ENCODE results near the gene OLFML2A.

- TF ChIP-seq, protein P1, sequence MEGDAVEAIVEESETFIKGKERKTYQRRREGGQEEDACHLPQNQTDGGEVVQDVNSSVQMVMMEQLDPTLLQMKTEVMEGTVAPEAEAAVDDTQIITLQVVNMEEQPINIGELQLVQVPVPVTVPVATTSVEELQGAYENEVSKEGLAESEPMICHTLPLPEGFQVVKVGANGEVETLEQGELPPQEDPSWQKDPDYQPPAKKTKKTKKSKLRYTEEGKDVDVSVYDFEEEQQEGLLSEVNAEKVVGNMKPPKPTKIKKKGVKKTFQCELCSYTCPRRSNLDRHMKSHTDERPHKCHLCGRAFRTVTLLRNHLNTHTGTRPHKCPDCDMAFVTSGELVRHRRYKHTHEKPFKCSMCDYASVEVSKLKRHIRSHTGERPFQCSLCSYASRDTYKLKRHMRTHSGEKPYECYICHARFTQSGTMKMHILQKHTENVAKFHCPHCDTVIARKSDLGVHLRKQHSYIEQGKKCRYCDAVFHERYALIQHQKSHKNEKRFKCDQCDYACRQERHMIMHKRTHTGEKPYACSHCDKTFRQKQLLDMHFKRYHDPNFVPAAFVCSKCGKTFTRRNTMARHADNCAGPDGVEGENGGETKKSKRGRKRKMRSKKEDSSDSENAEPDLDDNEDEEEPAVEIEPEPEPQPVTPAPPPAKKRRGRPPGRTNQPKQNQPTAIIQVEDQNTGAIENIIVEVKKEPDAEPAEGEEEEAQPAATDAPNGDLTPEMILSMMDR (IDR thresholded peaks at IDR 0.05; ENCODE audit: poor library complexity, severe bottlenecking), result no peak
- no peak for TF ChIP-seq MXI1 (conservative IDR thresholded peaks at IDR 0.05; ENCODE audit: poor library complexity, severe bottlenecking)
- TF ChIP-seq EZH2 (IDR thresholded peaks at IDR 0.05; ENCODE audit: borderline replicate concordance, insufficient read depth, low read length, poor library complexity, severe bottlenecking), result no peak
- TF ChIP-seq RAD21 (conservative IDR thresholded peaks at IDR 0.05), result no peak
- no peak for TF ChIP-seq POLR2AphosphoS5 (IDR thresholded peaks at IDR 0.05)
- TF ChIP-seq, protein P2, sequence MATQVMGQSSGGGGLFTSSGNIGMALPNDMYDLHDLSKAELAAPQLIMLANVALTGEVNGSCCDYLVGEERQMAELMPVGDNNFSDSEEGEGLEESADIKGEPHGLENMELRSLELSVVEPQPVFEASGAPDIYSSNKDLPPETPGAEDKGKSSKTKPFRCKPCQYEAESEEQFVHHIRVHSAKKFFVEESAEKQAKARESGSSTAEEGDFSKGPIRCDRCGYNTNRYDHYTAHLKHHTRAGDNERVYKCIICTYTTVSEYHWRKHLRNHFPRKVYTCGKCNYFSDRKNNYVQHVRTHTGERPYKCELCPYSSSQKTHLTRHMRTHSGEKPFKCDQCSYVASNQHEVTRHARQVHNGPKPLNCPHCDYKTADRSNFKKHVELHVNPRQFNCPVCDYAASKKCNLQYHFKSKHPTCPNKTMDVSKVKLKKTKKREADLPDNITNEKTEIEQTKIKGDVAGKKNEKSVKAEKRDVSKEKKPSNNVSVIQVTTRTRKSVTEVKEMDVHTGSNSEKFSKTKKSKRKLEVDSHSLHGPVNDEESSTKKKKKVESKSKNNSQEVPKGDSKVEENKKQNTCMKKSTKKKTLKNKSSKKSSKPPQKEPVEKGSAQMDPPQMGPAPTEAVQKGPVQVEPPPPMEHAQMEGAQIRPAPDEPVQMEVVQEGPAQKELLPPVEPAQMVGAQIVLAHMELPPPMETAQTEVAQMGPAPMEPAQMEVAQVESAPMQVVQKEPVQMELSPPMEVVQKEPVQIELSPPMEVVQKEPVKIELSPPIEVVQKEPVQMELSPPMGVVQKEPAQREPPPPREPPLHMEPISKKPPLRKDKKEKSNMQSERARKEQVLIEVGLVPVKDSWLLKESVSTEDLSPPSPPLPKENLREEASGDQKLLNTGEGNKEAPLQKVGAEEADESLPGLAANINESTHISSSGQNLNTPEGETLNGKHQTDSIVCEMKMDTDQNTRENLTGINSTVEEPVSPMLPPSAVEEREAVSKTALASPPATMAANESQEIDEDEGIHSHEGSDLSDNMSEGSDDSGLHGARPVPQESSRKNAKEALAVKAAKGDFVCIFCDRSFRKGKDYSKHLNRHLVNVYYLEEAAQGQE (IDR thresholded peaks at IDR 0.05; ENCODE audit: borderline replicate concordance), result no peak
- TF ChIP-seq SMC3 (conservative IDR thresholded peaks at IDR 0.05; ENCODE audit: poor library complexity), result no peak
These were observed 33.1 kb upstream of the OLFML2A start for GRCh38 chr9:124743686-124744348.

Measured in neural cell (in vitro differentiated cells).